Osteoblast (primary cell): ENCODE data around the gene RAPGEFL1. TPM values are rescaled to one million over a fixed set of nuclear protein-coding genes. Genes with fewer than 3 reads are reported as not detected.
A peak's percentile ranks its signal among the peaks of the same experiment; 100 is the strongest.

ENCODE experiments used
- DNase-seq: peaks from one replicate; pipeline ENCODE4 v3.0.0; 2011; ENCODE audit warnings: low spot score, mixed read lengths; ENCODE audit not compliant: insufficient read length; ENCODE audit errors: missing footprints
- H2AFZ ChIP-seq: 2 replicates; pipeline ENCODE4 v1.6.0; 2011; ENCODE audit warnings: mild to moderate bottlenecking, low read length
- H3K27ac ChIP-seq: 2 replicates; pipeline ENCODE4 v1.5.1; 2011; ENCODE audit warnings: mild to moderate bottlenecking, low read depth, low read length, moderate library complexity
- H3K27me3 ChIP-seq: 2 replicates; pipeline ENCODE4 v1.6.0; 2012; ENCODE audit warnings: mild to moderate bottlenecking, control low read depth, inconsistent platforms, low read length, moderate library complexity; ENCODE audit not compliant: insufficient read depth
- H3K36me3 ChIP-seq: 2 replicates; pipeline ENCODE4 v1.5.1; 2011; ENCODE audit warnings: mild to moderate bottlenecking, low read length, control low read depth, moderate library complexity; ENCODE audit not compliant: insufficient read depth
- H3K4me1 ChIP-seq: 2 replicates; pipeline ENCODE4 v1.5.1; 2011; ENCODE audit warnings: mild to moderate bottlenecking, low read length, control low read depth, moderate library complexity; ENCODE audit not compliant: insufficient read depth
- H3K4me2 ChIP-seq: 2 replicates; pipeline ENCODE4 v1.6.0; 2011; ENCODE audit warnings: mild to moderate bottlenecking, low read length; ENCODE audit not compliant: insufficient read depth
- H3K4me3 ChIP-seq: fragments of 200-600 bp; sonication (generic); 3 replicates; pipeline ENCODE4 v1.5.1; 2012; ENCODE audit warnings: mild to moderate bottlenecking, low read length, inconsistent platforms; ENCODE audit not compliant: insufficient read depth
- H3K79me2 ChIP-seq: 2 replicates; pipeline ENCODE4 v1.6.0; 2012; ENCODE audit warnings: mild to moderate bottlenecking, low read length, control low read depth, inconsistent platforms; ENCODE audit not compliant: insufficient read depth
- H3K9me3 ChIP-seq: 2 replicates; pipeline ENCODE4 v1.5.1; 2011; ENCODE audit warnings: low read depth, low read length, control low read depth
- H4K20me1 ChIP-seq: 2 replicates; pipeline ENCODE4 v1.6.0; 2012; ENCODE audit warnings: mild to moderate bottlenecking, low read length, control low read depth; ENCODE audit not compliant: insufficient read depth
- total RNA-seq: library from RNA; depleted of rRNA; stranded (reverse); fragments of >200 nt; gene quantifications from 2 replicates; pipeline ENCODE4 v1.2.3, GENCODE V29; 2012
- TF ChIP-seq, protein P1 (sequence below): IDR thresholded peaks from 2 replicates; pipeline ENCODE4 v1.5.1; 2011; ENCODE audit warnings: mild to moderate bottlenecking, low read depth, low read length, moderate library complexity; ENCODE audit errors: extremely low read depth

Gene RAPGEFL1
- total RNA-seq, 1 donor = 1.4 TPM

DNA sequence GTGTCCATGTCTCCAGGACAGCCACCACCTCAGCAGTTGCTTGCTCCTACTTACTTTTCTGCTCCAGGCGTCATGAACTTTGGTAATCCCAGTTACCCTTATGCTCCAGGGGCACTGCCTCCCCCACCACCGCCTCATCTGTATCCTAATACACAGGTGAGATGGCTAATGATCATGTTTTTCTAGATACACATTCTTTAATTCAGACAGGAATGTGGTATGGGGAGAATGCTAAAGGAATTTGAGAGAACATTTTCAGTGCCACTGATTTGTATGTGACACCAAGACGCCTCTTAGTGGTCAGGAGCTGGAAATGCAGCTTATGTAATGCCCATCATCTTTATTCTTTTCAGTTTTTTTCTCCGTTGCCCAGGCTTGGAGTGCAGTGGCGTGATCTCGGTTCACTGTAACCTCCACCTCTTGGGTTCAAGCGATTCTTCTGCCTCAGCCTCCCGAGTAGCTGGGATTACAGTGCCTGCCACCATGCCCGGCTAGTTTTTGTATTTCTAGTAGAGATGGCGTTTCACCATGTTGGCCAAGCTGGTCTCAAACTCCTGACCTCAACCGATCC, 8.9 kb upstream of the RAPGEFL1 start:
- no peak overlapping the region for H3K27ac ChIP-seq
- H3K36me3 ChIP-seq = peaks cover 82% of the 10 kb centered on the region
- TF ChIP-seq, protein P1, sequence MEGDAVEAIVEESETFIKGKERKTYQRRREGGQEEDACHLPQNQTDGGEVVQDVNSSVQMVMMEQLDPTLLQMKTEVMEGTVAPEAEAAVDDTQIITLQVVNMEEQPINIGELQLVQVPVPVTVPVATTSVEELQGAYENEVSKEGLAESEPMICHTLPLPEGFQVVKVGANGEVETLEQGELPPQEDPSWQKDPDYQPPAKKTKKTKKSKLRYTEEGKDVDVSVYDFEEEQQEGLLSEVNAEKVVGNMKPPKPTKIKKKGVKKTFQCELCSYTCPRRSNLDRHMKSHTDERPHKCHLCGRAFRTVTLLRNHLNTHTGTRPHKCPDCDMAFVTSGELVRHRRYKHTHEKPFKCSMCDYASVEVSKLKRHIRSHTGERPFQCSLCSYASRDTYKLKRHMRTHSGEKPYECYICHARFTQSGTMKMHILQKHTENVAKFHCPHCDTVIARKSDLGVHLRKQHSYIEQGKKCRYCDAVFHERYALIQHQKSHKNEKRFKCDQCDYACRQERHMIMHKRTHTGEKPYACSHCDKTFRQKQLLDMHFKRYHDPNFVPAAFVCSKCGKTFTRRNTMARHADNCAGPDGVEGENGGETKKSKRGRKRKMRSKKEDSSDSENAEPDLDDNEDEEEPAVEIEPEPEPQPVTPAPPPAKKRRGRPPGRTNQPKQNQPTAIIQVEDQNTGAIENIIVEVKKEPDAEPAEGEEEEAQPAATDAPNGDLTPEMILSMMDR = peak; percentile 80
- H3K9me3 ChIP-seq = no peaks in the 10 kb centered on the region
- H2AFZ ChIP-seq = no peak overlapping the region
- peak; percentile 91 for DNase-seq
- H3K79me2 ChIP-seq = peaks cover 7% of the 10 kb centered on the region
- H4K20me1 ChIP-seq = no peaks in the 10 kb centered on the region
- H3K4me3 ChIP-seq = no peak overlapping the region
- no peaks in the 10 kb centered on the region for H3K27me3 ChIP-seq
- no peak overlapping the region for H3K4me2 ChIP-seq
- peaks cover 7% of the 10 kb centered on the region for H3K4me1 ChIP-seq

- TF ChIP-seq, protein P1 = no peak
- peaks cover 76% of the 10 kb centered on the region for H3K36me3 ChIP-seq
Observed at GRCh38 chr17:40170325-40170724, 6.9 kb upstream of the RAPGEFL1 start.

GRCh38 chr17:40171750-40172149, 5.5 kb upstream of the RAPGEFL1 start:
- Histone ChIP-seq H3K4me3 (no peak overlapping the region), H3K27ac (no peak overlapping the region), H3K4me2 (no peak overlapping the region), H3K4me1 (peaks cover 8% of the 10 kb centered on the region), H3K9me3 (no peaks in the 10 kb centered on the region), H3K36me3 (peaks cover 64% of the 10 kb centered on the region), H3K79me2 (no peaks in the 10 kb centered on the region), H2AFZ (no peak overlapping the region), H4K20me1 (no peaks in the 10 kb centered on the region), H3K27me3 (no peaks in the 10 kb centered on the region)
- TF ChIP-seq, protein P1 = no peak
- peak; percentile 60 for DNase-seq

More at GRCh38 chr17:40170325-40170724, 6.9 kb upstream of the RAPGEFL1 start:
- H3K4me1 ChIP-seq = peaks cover 7% of the 10 kb centered on the region
- DNase-seq = no peak
- H3K9me3 ChIP-seq = no peaks in the 10 kb centered on the region
- no peak overlapping the region for H3K4me3 ChIP-seq
- no peak overlapping the region for H2AFZ ChIP-seq
- no peak overlapping the region for H3K27ac ChIP-seq
- H3K79me2 ChIP-seq = peaks cover 2% of the 10 kb centered on the region
- H3K4me2 ChIP-seq = no peak overlapping the region
- H3K27me3 ChIP-seq = no peaks in the 10 kb centered on the region
- H4K20me1 ChIP-seq = no peaks in the 10 kb centered on the region

GRCh38 chr17:40173091-40173777, 4.0 kb upstream of the RAPGEFL1 start:
- Histone ChIP-seq H3K4me2 (no peak overlapping the region), H3K27me3 (no peaks in the 10 kb centered on the region), H3K36me3 (peaks cover 51% of the 10 kb centered on the region), H2AFZ (no peak overlapping the region), H3K4me3 (no peak overlapping the region), H4K20me1 (no peaks in the 10 kb centered on the region), H3K9me3 (no peaks in the 10 kb centered on the region), H3K79me2 (no peaks in the 10 kb centered on the region), H3K27ac (no peak overlapping the region), H3K4me1 (peaks cover 9% of the 10 kb centered on the region)
- DNase-seq = no peak
- TF ChIP-seq, protein P1 = no peak
